ENCODE data around the gene KIAA1614. TPM values are rescaled to one million over a fixed set of nuclear protein-coding genes. Genes with fewer than 3 reads are reported as not detected.

The KIAA1614 gene
- total RNA-seq, 4 donors from 2014 or later, result 1.0 to 17.1 (median 6.6) TPM

DNA sequence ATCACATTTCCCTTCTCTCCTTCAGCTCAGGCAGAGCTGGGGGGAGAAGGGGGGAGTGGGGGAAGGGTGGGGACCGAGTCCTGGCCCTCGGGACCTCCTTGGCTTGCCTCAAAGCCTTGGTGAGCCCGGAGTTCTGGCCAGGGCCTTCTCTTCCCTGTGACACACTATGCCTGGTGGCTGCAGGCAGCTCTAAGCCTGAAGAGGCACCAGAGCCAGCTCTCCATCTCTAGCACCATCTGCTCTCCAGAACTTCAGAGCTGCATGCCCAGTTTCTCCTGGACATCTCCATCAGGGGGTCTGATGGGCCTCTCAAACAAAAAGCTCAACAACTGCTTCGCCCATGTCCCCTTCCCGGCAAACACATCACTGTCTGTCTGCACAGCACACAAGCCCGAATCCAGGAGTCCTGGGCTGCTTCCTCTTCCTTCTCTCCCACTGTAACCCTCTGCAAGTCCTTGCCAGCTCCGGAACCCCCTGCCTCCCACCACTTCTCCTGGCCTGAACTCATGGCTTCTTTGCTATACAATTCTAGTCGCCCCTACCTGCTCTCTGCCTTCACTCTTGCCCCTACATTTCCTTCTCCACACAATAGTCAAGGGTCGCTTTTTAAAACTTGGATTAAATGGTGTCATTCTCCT is 26.5 kb downstream of the KIAA1614 start:
- H3K4me1 ChIP-seq, result no peaks in the 10 kb centered on the region
- H3K9me3 ChIP-seq, result no peaks in the 10 kb centered on the region
- no peaks in the 10 kb centered on the region for H3K36me3 ChIP-seq
- intact Hi-C loops (cut with DNase I; ENCODE audit: low total_unique reads), result no loop called here
- H3K27me3 ChIP-seq, result no peaks in the 10 kb centered on the region
- no peak overlapping the region for H3K4me3 ChIP-seq
- H3K27ac ChIP-seq, result no peak overlapping the region
- TF ChIP-seq POLR2A (IDR thresholded peaks at IDR 0.05), result no peak
- TF ChIP-seq CTCF (IDR thresholded peaks at IDR 0.05), result no peak
- DNase-seq, result no peak

DNA sequence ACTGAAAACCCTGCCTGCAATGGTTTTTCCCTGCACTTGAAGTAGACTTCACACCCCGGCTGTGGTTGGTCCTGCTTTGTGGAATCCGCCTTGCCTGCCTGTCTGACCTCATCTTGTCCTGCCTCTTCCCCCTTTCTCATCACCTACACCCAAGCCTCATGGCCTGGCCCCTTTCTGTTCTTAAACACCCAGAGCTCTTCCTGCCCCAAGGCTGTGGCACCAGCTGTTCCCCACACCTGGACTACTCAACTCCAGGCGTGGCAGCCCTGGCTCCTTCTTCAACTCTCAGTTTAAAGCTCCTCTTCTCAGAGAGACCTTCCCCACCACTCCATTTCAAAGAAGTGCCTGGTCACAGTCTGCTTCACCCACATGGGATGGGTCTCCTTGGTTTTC is 27.0 kb downstream of the KIAA1614 start:
- Histone ChIP-seq H3K4me3 (no peak overlapping the region), H3K9me3 (no peaks in the 10 kb centered on the region), H3K4me1 (no peaks in the 10 kb centered on the region), H3K36me3 (no peaks in the 10 kb centered on the region), H3K27ac (no peak overlapping the region), H3K27me3 (no peaks in the 10 kb centered on the region)
- no peak for DNase-seq
- TF ChIP-seq POLR2A (IDR thresholded peaks at IDR 0.05), result no peak
- no peak for TF ChIP-seq CTCF (IDR thresholded peaks at IDR 0.05)
- intact Hi-C loops (cut with DNase I; ENCODE audit: low total_unique reads), result no loop called here

- Histone ChIP-seq H3K4me1 (no peaks in the 10 kb centered on the region), H3K36me3 (no peaks in the 10 kb centered on the region), H3K4me3 (no peak overlapping the region), H3K9me3 (no peaks in the 10 kb centered on the region), H3K27ac (no peak overlapping the region), H3K27me3 (no peaks in the 10 kb centered on the region)
- intact Hi-C loops (cut with DNase I; ENCODE audit: low total_unique reads), result no loop called here
- TF ChIP-seq CTCF (IDR thresholded peaks at IDR 0.05) (no peak), POLR2A (IDR thresholded peaks at IDR 0.05) (no peak)
- DNase-seq, result no peak
Observed at GRCh38 chr1:180940445-180940844, 27.7 kb downstream of the KIAA1614 start.

GRCh38 chr1:180941518-180942275 is 29.0 kb downstream of the KIAA1614 start:
- H3K27me3 ChIP-seq, result no peaks in the 10 kb centered on the region
- no peaks in the 10 kb centered on the region for H3K4me1 ChIP-seq
- no peaks in the 10 kb centered on the region for H3K36me3 ChIP-seq
- H3K4me3 ChIP-seq, result no peak overlapping the region
- no peak for DNase-seq
- no peak overlapping the region for H3K27ac ChIP-seq
- intact Hi-C loops (cut with DNase I; ENCODE audit: low total_unique reads), result no loop called here
- TF ChIP-seq POLR2A (IDR thresholded peaks at IDR 0.05), result no peak
- TF ChIP-seq CTCF (IDR thresholded peaks at IDR 0.05), result no peak
- no peaks in the 10 kb centered on the region for H3K9me3 ChIP-seq

DNA sequence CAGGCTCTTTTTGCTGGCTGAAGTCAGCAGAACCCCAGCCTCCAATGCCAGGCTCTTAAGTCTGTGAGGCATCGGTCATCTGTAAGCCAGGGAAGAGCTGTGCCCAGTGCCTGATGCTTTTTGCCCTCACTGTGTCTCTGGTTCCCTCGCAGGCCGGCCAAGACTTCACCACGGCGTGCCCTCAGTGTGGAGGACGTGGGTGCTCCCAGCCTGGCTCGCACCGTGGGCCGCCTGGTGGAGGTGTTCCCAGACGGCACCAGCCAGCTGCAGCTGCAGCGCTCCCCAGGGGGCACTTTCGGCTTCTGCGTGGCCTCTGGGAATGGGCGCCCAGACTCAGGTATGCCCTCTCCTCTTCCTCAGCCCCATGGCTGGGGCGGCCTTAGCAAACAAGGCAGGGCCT is 32.5 kb downstream of the KIAA1614 start:
- H3K36me3 ChIP-seq, result no peaks in the 10 kb centered on the region
- peaks cover 0 to 3% of the 10 kb centered on the region in 2 donors for H3K4me1 ChIP-seq
- H3K4me3 ChIP-seq, result no peak overlapping the region
- no peak for TF ChIP-seq POLR2A (IDR thresholded peaks at IDR 0.05)
- no peak for TF ChIP-seq CTCF (IDR thresholded peaks at IDR 0.05)
- no peak overlapping the region for H3K27ac ChIP-seq
- H3K9me3 ChIP-seq, result no peaks in the 10 kb centered on the region
- intact Hi-C loops (cut with DNase I; ENCODE audit: low total_unique reads), result no loop called here
- no peak for DNase-seq
- H3K27me3 ChIP-seq, result no peaks in the 10 kb centered on the region
